Pancreas (tissue), 10 donors: ENCODE data around the gene CNMD. TPM values are rescaled to one million over a fixed set of nuclear protein-coding genes. Genes with fewer than 3 reads are reported as not detected.
"Not testable (repeated sequence)": the region's sequence is repeated elsewhere in the genome, so short reads cannot be mapped to it uniquely, and the experiment has no call there.

ENCODE experiments used
- ATAC-seq, 4 donors: fragments of 200-7000 bp; cut with Tn5 transposase; one replicate each; pipeline versions ENCODE4 v1.8.0 to v1.9.1; 2020; ENCODE audit warnings: mild to moderate bottlenecking in 4 of 4, moderate library complexity in 4 of 4
- DNase-seq, 6 donors: peaks; one replicate each; pipeline ENCODE4 v3.0.0-alpha.2; 2020
- FAIRE-seq: peaks from 2 replicates; lab custom pipeline; 2012; peaks lifted over from hg19 to GRCh38; lab: Jason Lieb, UNC
- H3K27ac ChIP-seq, 4 donors: fragments of 200-600 bp; sonication (generic); 1 replicate in 3 of 4; 2 replicates in 1 of 4; pipeline versions ENCODE4 v1.5.0 to v1.8.0; 2020
- H3K27me3 ChIP-seq, 4 donors: fragments of 200-600 bp; one replicate each; pipeline ENCODE4 v1.8.0; 2021
- H3K36me3 ChIP-seq, 3 donors: fragments of 200-600 bp; sonication (generic) in 1 of 3; one replicate each; pipeline versions ENCODE4 v1.5.0 to v1.8.0; 2020 to 2021
- H3K4me1 ChIP-seq, 3 donors: fragments of 200-600 bp; one replicate each; pipeline ENCODE4 v1.8.0; 2021
- H3K4me3 ChIP-seq, 4 donors: fragments of 200-600 bp; sonication (generic) in 2 of 4; one replicate each; pipeline versions ENCODE4 v1.5.0 to v1.8.0; 2020 to 2021
- H3K9me3 ChIP-seq, 4 donors: fragments of 200-600 bp; one replicate each; pipeline ENCODE4 v1.8.0; 2021
- CTCF ChIP-seq, 4 donors: fragments of 200-600 bp; sonication (generic) in 3 of 4; IDR thresholded peaks; one replicate each; pipeline versions ENCODE4 v1.5.0 to v1.8.0; 2021; ENCODE audit warnings: antibody characterized with exemption in 4 of 4
- WGBS, 2 donors: extraction: QIAGEN DNeasy Blood & Tissue Kit; methylation state at CpG; one replicate each; pipeline ENCODE4 v1.1.7; 2013; 5-methylcytosine and 5-hydroxymethylcytosine counted together
- intact Hi-C, 3 donors: fragments of 100-400 bp; cut with DNase I; formaldehyde crosslinking; loops; one replicate each; pipeline versions ENCODE4 v1.11.1 to v1.14.2; 2022
- polyA plus RNA-seq, 2 donors: library from polyadenylated mRNA; stranded (reverse); fragments of 200-250 nt; gene quantifications; one replicate each; pipeline ENCODE4 v1.2.3, GENCODE V29; 2013
- total RNA-seq, 6 donors: library from RNA; stranded (reverse); fragmentation: NEBNext Ultra II Directional in 4 of 6; extraction: Animal tissue kit (Norgen Biotek cat#: 25700) in 4 of 6; gene quantifications; one replicate each; pipeline versions ENCODE4 v1.2.1 to v1.2.4, GENCODE V29; 2021 to 2023
- donor health status: healthy with polysubstance abuse.
- donor health status: DM: no; HTN: no; CAD: no; lungs with moderate emphysema.
- donor health status: DM: no; HTN: no; CAD: no.
- donor health status: control.
- donor health status: control.
- donor health status: Bipolar disorder and iron deficiency.
- donor health status: DM: yes; HTN: yes; CAD: no.
- donor health status: DM: no; HTN: no; CAD: no.
- donor health status: DM: no; HTN: no; CAD: no.
- donor health status: DM: yes; HTN: yes; CAD: no.

The CNMD gene
- total and polyA plus RNA-seq, 8 donors = 0.19 to 3.7 (median 0.30) TPM; not detected in 2

- Histone ChIP-seq H3K36me3 (no peaks in the 10 kb centered on the region), H3K27ac (no peak overlapping the region), H3K27me3 (no peaks in the 10 kb centered on the region), H3K9me3 (no peaks in the 10 kb centered on the region), H3K4me1 (no peaks in the 10 kb centered on the region), H3K4me3 (no peak overlapping the region)
- WGBS, 2 donors = 63 to 64% methylated on average over 2 of the region's 2 CpGs
- no peak for TF ChIP-seq CTCF (IDR thresholded peaks at IDR 0.05)
- ATAC-seq (no peak), DNase-seq (no peak), FAIRE-seq (no peak)
- intact Hi-C loops = no loop called here
Measured at GRCh38 chr13:52726258-52726657, 13.4 kb downstream of the CNMD start.

GRCh38 chr13:52725302-52725701, 14.3 kb downstream of the CNMD start:
- no peaks in the 10 kb centered on the region for H3K9me3 ChIP-seq
- DNase-seq (no peak), ATAC-seq (no peak), FAIRE-seq (no peak)
- no peaks in the 10 kb centered on the region for H3K36me3 ChIP-seq
- H3K27me3 ChIP-seq = no peaks in the 10 kb centered on the region
- H3K27ac ChIP-seq = no peak overlapping the region
- 60 to 90% methylated on average over 1 of the region's 1 CpG for WGBS, 2 donors
- H3K4me1 ChIP-seq = no peaks in the 10 kb centered on the region
- no peak overlapping the region for H3K4me3 ChIP-seq
- intact Hi-C loops = no loop called here
- no peak for TF ChIP-seq CTCF (IDR thresholded peaks at IDR 0.05)

- Histone ChIP-seq H3K27ac (no peak overlapping the region), H3K4me1 (no peaks in the 10 kb centered on the region), H3K27me3 (no peaks in the 10 kb centered on the region), H3K4me3 (no peak overlapping the region), H3K36me3 (no peaks in the 10 kb centered on the region), H3K9me3 (no peaks in the 10 kb centered on the region)
- intact Hi-C loops = no loop called here
- FAIRE-seq (no peak), DNase-seq (no peak), ATAC-seq (no peak)
- WGBS, 2 donors = 58 to 67% methylated on average over 4 of the region's 4 CpGs
- TF ChIP-seq CTCF (IDR thresholded peaks at IDR 0.05) = no peak
Measured at GRCh38 chr13:52723181-52723580, 16.4 kb downstream of the CNMD start.

- DNase-seq, H3K27ac ChIP-seq, H3K27me3 ChIP-seq, ATAC-seq, H3K36me3 ChIP-seq, H3K4me3 ChIP-seq, H3K4me1 ChIP-seq, H3K9me3 ChIP-seq, FAIRE-seq, intact Hi-C loops: not testable (repeated sequence)
- 74 to 85% methylated on average over 2 of the region's 2 CpGs for WGBS, 2 donors
Measured at GRCh38 chr13:52721356-52721755, 18.3 kb downstream of the CNMD start.

GRCh38 chr13:52720904-52721303, 18.7 kb downstream of the CNMD start:
- H3K4me3 ChIP-seq, DNase-seq, H3K36me3 ChIP-seq, intact Hi-C loops, FAIRE-seq, H3K27ac ChIP-seq, H3K4me1 ChIP-seq, H3K27me3 ChIP-seq, H3K9me3 ChIP-seq, ATAC-seq: not testable (repeated sequence)
- 60 to 78% methylated on average over 7 of the region's 7 CpGs for WGBS, 2 donors

GRCh38 chr13:52713894-52714293, 25.7 kb downstream of the CNMD start:
- WGBS, 2 donors = 62 to 74% methylated on average over 3 of the region's 3 CpGs
- no peaks in the 10 kb centered on the region for H3K36me3 ChIP-seq
- no peak for TF ChIP-seq CTCF (IDR thresholded peaks at IDR 0.05)
- no peaks in the 10 kb centered on the region for H3K27me3 ChIP-seq
- no peaks in the 10 kb centered on the region for H3K9me3 ChIP-seq
- no peaks in the 10 kb centered on the region for H3K4me1 ChIP-seq
- FAIRE-seq (no peak), ATAC-seq (peak in 2 of 4 donors; percentile 63 to 75), DNase-seq (peak in 1 of 6 donors; percentile 28)
- no peak overlapping the region for H3K4me3 ChIP-seq
- intact Hi-C loops = no loop called here
- H3K27ac ChIP-seq = no peak overlapping the region
